Gastrocnemius medialis (tissue), 4 donors: ENCODE results near the gene ARF4. TPM values are rescaled to one million over a fixed set of nuclear protein-coding genes. Genes with fewer than 3 reads are reported as not detected.

Experiments used
- ATAC-seq, 2 donors: fragments of 150-250 bp; one replicate each; pipeline ENCODE4 v1.9.1; 2016
- DNase-seq, 2 donors: peaks; one replicate each; pipeline ENCODE4 v3.0.0-alpha.2; 2019
- H3K27ac ChIP-seq, 4 donors: fragments of 200-600 bp; sonication (generic); 1 replicate in 1 of 4; 2 replicates in 3 of 4; pipeline ENCODE4 v1.5.1; 2016 to 2018; ENCODE audit warnings: mild to moderate bottlenecking in 2 of 4, moderate library complexity in 1 of 4
- H3K27me3 ChIP-seq, 3 donors: fragments of 200-600 bp; sonication (generic) in 2 of 3; 1 replicate in 1 of 3; 2 replicates in 2 of 3; pipeline versions ENCODE4 v1.5.1 to v1.6.0; 2016 to 2019; ENCODE audit warnings: mild to moderate bottlenecking in 1 of 3, moderate library complexity in 1 of 3
- H3K36me3 ChIP-seq, 2 donors: fragments of 200-600 bp; sonication (generic) in 1 of 2; one replicate each; pipeline ENCODE4 v1.5.1; 2017 to 2018
- H3K4me1 ChIP-seq, 2 donors: fragments of 200-600 bp; sonication (generic) in 1 of 2; one replicate each; pipeline ENCODE4 v1.5.1; 2016 to 2017; ENCODE audit warnings: mild to moderate bottlenecking in 2 of 2
- H3K4me3 ChIP-seq, 4 donors: fragments of 200-600 bp; sonication (generic) in 3 of 4; 1 replicate in 1 of 4; 2 replicates in 3 of 4; pipeline ENCODE4 v1.5.1; 2016 to 2019; ENCODE audit warnings: mild to moderate bottlenecking in 2 of 4
- H3K9me3 ChIP-seq, 3 donors: fragments of 200-600 bp; sonication (generic) in 2 of 3; 1 replicate in 1 of 3; 2 replicates in 2 of 3; pipeline ENCODE4 v1.5.1; 2016 to 2019
- POLR2A ChIP-seq, 2 donors: fragments of 450-650 bp; IDR thresholded peaks; one replicate each; pipeline ENCODE4 v1.6.1; 2017; ENCODE audit warnings: antibody characterized with exemption in 2 of 2, mild to moderate bottlenecking in 2 of 2, moderate library complexity in 2 of 2
- in situ Hi-C, 4 donors: fragments of 200-750 bp; cut with MboI; loops; one replicate each; pipeline versions ENCODE4 v1.15.0 to v1.8.0; 2017; ENCODE audit warnings: low sequenced_read_pairs in 4 of 4
- intact Hi-C: fragments of 100-400 bp; cut with DNase I; formaldehyde crosslinking; loops from one replicate; pipeline ENCODE4 v1.15.1; 2023; ENCODE audit warnings: low total_unique reads
- total RNA-seq, 4 donors: library from RNA; depleted of rRNA; stranded (reverse); fragments of >200 nt; gene quantifications; one replicate each; pipeline versions ENCODE4 v1.1.0 to v1.2.3, GENCODE V29; 2016
- TF ChIP-seq, protein P1 (sequence below), 5 experiments: fragments of 450-650 bp in 3 of 5; fragments of 200-600 bp in 2 of 5; sonication (generic) in 2 of 5; IDR thresholded peaks in 4 of 5; conservative IDR thresholded peaks in 1 of 5; 1 replicate in 4 of 5; 2 replicates in 1 of 5; pipeline ENCODE4 v1.5.1; 2016 to 2019; ENCODE audit warnings: antibody characterized with exemption in 5 of 5, mild to moderate bottlenecking in 3 of 5, moderate library complexity in 3 of 5

Gene ARF4
- total RNA-seq, 4 donors from 2014 or later: 36.2 to 55.2 (median 47.7) TPM

- intact Hi-C loops: no loop called here
- no peak overlapping the region for H3K27ac ChIP-seq
- no peaks in the 10 kb centered on the region for H3K27me3 ChIP-seq
- peaks cover 0 to 11% of the 10 kb centered on the region in 2 donors for H3K36me3 ChIP-seq
- in situ Hi-C loops: no loop called here
- TF ChIP-seq, protein P1, sequence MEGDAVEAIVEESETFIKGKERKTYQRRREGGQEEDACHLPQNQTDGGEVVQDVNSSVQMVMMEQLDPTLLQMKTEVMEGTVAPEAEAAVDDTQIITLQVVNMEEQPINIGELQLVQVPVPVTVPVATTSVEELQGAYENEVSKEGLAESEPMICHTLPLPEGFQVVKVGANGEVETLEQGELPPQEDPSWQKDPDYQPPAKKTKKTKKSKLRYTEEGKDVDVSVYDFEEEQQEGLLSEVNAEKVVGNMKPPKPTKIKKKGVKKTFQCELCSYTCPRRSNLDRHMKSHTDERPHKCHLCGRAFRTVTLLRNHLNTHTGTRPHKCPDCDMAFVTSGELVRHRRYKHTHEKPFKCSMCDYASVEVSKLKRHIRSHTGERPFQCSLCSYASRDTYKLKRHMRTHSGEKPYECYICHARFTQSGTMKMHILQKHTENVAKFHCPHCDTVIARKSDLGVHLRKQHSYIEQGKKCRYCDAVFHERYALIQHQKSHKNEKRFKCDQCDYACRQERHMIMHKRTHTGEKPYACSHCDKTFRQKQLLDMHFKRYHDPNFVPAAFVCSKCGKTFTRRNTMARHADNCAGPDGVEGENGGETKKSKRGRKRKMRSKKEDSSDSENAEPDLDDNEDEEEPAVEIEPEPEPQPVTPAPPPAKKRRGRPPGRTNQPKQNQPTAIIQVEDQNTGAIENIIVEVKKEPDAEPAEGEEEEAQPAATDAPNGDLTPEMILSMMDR (IDR thresholded peaks at IDR 0.05 in 4 of 5, conservative IDR thresholded peaks at IDR 0.05 in 1 of 5): no peak
- no peak for TF ChIP-seq POLR2A (IDR thresholded peaks at IDR 0.05)
- H3K9me3 ChIP-seq: no peaks in the 10 kb centered on the region
- no peak for ATAC-seq
- H3K4me3 ChIP-seq: no peak overlapping the region
- no peaks in the 10 kb centered on the region for H3K4me1 ChIP-seq
- no peak for DNase-seq
Observed at GRCh38 chr3:57605683-57606082, 8.5 kb upstream of the ARF4 start.

GRCh38 chr3:57604971-57605370 is 7.8 kb upstream of the ARF4 start:
- Histone ChIP-seq H3K36me3 (peaks cover 0 to 11% of the 10 kb centered on the region in 2 donors), H3K4me3 (no peak overlapping the region), H3K27me3 (no peaks in the 10 kb centered on the region), H3K9me3 (no peaks in the 10 kb centered on the region), H3K27ac (no peak overlapping the region), H3K4me1 (no peaks in the 10 kb centered on the region)
- ATAC-seq (no peak), DNase-seq (no peak)
- intact Hi-C loops (no loop called here), in situ Hi-C loops (loop anchor here in 1 of 4 donors (5.0 kb wide), 1 partner anchor 152 kb away; the partner anchor contains the start of gene SLMAP)
- TF ChIP-seq, protein P1 (IDR thresholded peaks at IDR 0.05 in 4 of 5, conservative IDR thresholded peaks at IDR 0.05 in 1 of 5): no peak
- TF ChIP-seq POLR2A (IDR thresholded peaks at IDR 0.05): no peak

- DNase-seq (no peak), ATAC-seq (no peak)
- Histone ChIP-seq H3K27ac (no peak overlapping the region), H3K27me3 (no peaks in the 10 kb centered on the region), H3K9me3 (no peaks in the 10 kb centered on the region), H3K4me3 (no peak overlapping the region), H3K4me1 (peaks cover 17 to 24% of the 10 kb centered on the region in 2 donors), H3K36me3 (peaks cover 0 to 5% of the 10 kb centered on the region in 2 donors)
- TF ChIP-seq POLR2A (IDR thresholded peaks at IDR 0.05): no peak
- TF ChIP-seq, protein P1 (IDR thresholded peaks at IDR 0.05 in 4 of 5, conservative IDR thresholded peaks at IDR 0.05 in 1 of 5): no peak
- in situ Hi-C loops (loop anchor here in 1 of 4 donors (5.0 kb wide), 1 partner anchor 157 kb away; the partner anchor contains the start of gene SLMAP), intact Hi-C loops (no loop called here)
Observed at GRCh38 chr3:57600195-57600594, 3.1 kb upstream of the ARF4 start.

DNA sequence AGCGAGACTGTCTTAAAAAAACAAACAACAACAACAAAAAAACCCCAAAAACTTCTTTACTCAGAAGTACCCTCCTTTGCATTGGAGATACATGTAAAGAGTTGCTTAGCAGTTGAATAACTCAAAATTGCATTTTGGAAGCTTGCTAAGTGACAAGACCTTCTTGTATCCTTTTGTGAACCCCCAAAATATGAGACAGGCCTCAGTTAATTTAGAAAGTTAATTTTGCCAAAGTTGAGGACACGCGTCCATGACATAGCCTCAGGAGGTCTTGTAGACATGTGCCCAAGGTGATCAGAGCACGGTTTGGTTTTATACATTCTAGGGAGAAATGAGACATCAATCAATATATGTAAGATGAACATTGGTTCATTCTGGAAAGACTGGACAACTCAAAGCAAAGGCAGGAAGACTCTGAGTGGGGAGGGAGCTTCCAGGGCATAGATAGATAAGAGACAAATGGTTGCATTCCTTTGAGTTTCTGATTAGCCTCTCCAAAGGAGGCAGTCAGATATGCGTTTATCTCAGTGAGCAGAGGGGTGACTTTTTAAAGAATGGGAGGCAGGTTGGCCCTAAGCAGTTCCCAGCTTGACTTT is 1.7 kb upstream of the ARF4 start:
- peaks cover 0 to 5% of the 10 kb centered on the region in 2 donors for H3K36me3 ChIP-seq
- peak overlapping the region; percentile 91 to 99 (median 96) for H3K27ac ChIP-seq
- TF ChIP-seq, protein P1 (IDR thresholded peaks at IDR 0.05 in 4 of 5, conservative IDR thresholded peaks at IDR 0.05 in 1 of 5): no peak
- no peaks in the 10 kb centered on the region for H3K9me3 ChIP-seq
- H3K4me3 ChIP-seq: peak overlapping the region; percentile 60 to 94 (median 74)
- DNase-seq (no peak), ATAC-seq (no peak)
- intact Hi-C loops: loop anchor here (5.0 kb wide), 3 partner anchors 288 to 708 kb away; partner anchors contain the start of genes APPL1, HTD2 and RPP14
- H3K4me1 ChIP-seq: peaks cover 30 to 32% of the 10 kb centered on the region in 2 donors
- in situ Hi-C loops: loop anchor here in 2 of 4 donors (5.0 to 10.0 kb wide), 3 partner anchors 42 to 156 kb away; partner anchors contain the start of genes DENND6A (in 1 of the 2), PDE12 (in 1 of the 2) and SLMAP (in 1 of the 2)
- H3K27me3 ChIP-seq: no peaks in the 10 kb centered on the region
